HEK293T (cell line): Measurements from ENCODE around the gene BACH1.

ENCODE experiments used
- BHLHE40 ChIP-seq: fragments of 450-650 bp; IDR thresholded peaks from 2 replicates; pipeline ENCODE4 v1.6.1; 2016; ENCODE audit warnings: mild to moderate bottlenecking, moderate library complexity, borderline replicate concordance
- ELF4 ChIP-seq: fragments of 450-650 bp; IDR thresholded peaks from 2 replicates; pipeline ENCODE4 v1.6.1; 2017; ENCODE audit warnings: antibody characterized with exemption
- FOXA1 ChIP-seq: fragments of 450-650 bp; IDR thresholded peaks from 2 replicates; pipeline ENCODE4 v1.6.1; 2016; ENCODE audit warnings: mild to moderate bottlenecking
- FOXK2 ChIP-seq: fragments of 450-650 bp; IDR thresholded peaks from 2 replicates; pipeline ENCODE4 v1.6.1; 2016; ENCODE audit warnings: mild to moderate bottlenecking
- FOXM1 ChIP-seq: fragments of 450-650 bp; IDR thresholded peaks from 2 replicates; pipeline ENCODE4 v1.6.1; 2017; ENCODE audit warnings: mild to moderate bottlenecking, borderline replicate concordance
- HDGF ChIP-seq: fragments of 450-650 bp; IDR thresholded peaks from 2 replicates; pipeline ENCODE4 v1.6.1; 2017; ENCODE audit warnings: antibody characterized with exemption, borderline replicate concordance
- L3MBTL2 ChIP-seq: fragments of 450-650 bp; conservative IDR thresholded peaks from 2 replicates; pipeline ENCODE4 v1.6.1; 2016; ENCODE audit warnings: mild to moderate bottlenecking
- LEF1 ChIP-seq: fragments of 450-650 bp; IDR thresholded peaks from 2 replicates; pipeline ENCODE4 v1.6.1; 2017; ENCODE audit warnings: mild to moderate bottlenecking, borderline replicate concordance
- NFRKB ChIP-seq: fragments of 450-650 bp; IDR thresholded peaks from 2 replicates; pipeline ENCODE4 v1.6.1; 2016; ENCODE audit warnings: mild to moderate bottlenecking, moderate library complexity
- SP1 ChIP-seq: fragments of 450-650 bp; IDR thresholded peaks from 2 replicates; pipeline ENCODE4 v1.6.1; 2017
- ZNF384 ChIP-seq: fragments of 450-650 bp; IDR thresholded peaks from 2 replicates; pipeline ENCODE4 v1.6.1; 2016
- TF ChIP-seq, protein P1 (sequence below): fragments of 450-650 bp; IDR thresholded peaks from 2 replicates; pipeline ENCODE4 v1.6.1; 2016

DNA sequence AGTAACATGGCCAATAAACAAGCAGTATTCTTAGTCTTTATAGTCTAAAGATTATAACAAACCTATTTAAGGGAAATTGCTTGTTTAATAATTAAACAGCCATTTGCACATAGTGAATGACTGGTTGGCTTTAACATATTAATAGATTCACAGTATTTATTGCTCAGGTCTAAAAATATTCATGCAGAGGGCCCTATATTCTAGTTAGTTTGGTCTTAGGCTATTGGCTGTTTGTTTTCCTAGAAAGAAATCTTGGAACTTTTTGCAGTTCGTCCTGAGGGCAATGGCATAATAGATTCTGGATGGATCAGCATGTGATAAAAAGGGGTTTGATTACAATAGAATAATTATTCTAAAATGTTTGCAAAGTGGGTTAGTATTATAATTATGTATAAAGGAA is 34.7 kb downstream of the BACH1 start:
- TF ChIP-seq SP1: no peak
- no peak for TF ChIP-seq ZNF384
- no peak for TF ChIP-seq BHLHE40
- TF ChIP-seq NFRKB: no peak
- TF ChIP-seq FOXK2: no peak
- no peak for TF ChIP-seq LEF1
- TF ChIP-seq FOXM1: no peak
- no peak for TF ChIP-seq ELF4
- no peak for TF ChIP-seq HDGF
- TF ChIP-seq L3MBTL2: no peak
- TF ChIP-seq FOXA1: no peak
- TF ChIP-seq, protein P1, sequence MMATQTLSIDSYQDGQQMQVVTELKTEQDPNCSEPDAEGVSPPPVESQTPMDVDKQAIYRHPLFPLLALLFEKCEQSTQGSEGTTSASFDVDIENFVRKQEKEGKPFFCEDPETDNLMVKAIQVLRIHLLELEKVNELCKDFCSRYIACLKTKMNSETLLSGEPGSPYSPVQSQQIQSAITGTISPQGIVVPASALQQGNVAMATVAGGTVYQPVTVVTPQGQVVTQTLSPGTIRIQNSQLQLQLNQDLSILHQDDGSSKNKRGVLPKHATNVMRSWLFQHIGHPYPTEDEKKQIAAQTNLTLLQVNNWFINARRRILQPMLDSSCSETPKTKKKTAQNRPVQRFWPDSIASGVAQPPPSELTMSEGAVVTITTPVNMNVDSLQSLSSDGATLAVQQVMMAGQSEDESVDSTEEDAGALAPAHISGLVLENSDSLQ: no peak
